HG02943 (cell line): ENCODE results near the gene HGFAC.
"Not testable (repeated sequence)": the region's sequence is repeated elsewhere in the genome, so short reads cannot be mapped to it uniquely, and the experiment has no call there.

Experiments used
- ATAC-seq: cut with Tn5 transposase; IDR thresholded peaks from one replicate; pipeline ENCODE4 v1.9.1; 2021; ENCODE audit warnings: mild to moderate bottlenecking, low read depth, moderate library complexity; ENCODE audit not compliant: unreplicated experiment

Gene HGFAC

DNA sequence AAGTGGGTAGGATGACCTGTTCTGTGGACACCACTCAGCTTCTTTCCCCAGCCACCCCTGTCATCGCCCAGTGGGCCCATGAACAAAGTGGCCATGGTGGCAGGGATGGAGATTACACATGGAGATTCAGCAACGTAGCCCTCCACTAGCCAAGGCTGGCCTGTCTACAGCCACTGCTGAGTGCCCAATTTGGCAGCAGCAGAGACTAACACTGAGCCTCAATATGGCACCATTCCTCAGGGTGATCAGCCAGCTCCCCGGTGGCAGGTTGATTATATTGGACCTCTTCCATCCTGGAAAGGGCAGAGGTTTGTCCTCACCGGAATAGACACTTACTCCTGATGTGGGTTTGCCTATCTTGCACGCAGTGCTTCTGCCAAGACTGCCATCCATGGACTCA, 17.4 kb downstream of the HGFAC start:
- ATAC-seq: not testable (repeated sequence)

DNA sequence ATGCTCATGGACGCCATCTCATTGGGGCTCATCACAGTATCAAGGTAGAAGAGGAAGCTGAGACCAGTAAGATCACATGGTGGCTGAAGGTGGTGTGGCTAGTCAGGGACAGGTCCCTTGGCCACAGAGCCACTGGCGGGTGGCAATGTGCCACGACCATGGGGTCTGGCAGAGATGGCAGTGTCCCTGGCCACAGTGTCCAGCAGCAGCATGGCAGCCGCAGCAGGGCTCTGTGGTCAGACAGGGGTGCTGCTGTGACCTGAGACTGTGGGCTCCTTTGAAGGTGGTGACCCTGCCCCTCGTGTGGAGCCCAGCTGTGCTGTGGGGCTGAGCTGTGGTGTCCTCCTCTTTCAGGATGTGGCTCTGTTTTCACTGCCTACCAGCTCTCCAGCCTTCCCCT, 19.2 kb downstream of the HGFAC start:
- no peak for ATAC-seq

DNA sequence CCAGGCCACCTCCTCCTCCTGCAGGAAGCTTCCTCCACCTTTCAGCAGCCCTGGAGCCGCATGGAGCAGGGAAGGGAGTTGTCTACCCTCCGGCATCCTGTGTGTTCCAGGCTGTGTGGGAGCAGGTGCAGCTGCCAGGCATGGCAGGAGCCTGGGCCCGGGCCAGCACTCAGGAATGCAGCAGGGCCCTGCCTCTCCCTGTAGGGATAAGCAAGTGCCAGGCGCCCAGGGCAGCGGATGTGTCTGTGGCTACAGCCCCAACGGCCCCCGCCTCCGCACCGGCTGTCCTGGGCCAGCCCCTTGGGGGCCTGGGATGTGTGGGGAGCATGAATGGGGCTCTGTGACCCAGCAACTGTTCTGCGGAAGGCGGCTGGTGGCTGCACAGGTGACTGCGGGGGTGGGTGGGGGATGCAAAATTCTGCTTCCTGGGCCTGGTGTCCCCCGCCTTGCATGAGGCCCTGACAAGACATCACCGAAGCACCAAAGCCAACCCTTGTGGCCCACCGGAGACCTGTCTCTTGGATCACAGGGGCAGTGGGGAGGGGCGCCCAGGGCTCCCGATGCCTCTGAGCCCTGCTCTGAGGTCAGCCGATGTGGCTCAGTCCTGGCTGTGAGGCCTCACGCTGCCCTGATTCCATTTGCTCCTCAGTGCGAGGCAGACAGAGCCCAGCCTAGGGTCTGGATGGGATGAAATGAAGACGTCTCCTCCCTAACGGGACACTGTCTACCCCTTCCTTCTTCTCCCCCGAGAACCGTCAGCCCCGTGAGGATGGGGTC, 19.9 kb downstream of the HGFAC start:
- no peak for ATAC-seq

DNA sequence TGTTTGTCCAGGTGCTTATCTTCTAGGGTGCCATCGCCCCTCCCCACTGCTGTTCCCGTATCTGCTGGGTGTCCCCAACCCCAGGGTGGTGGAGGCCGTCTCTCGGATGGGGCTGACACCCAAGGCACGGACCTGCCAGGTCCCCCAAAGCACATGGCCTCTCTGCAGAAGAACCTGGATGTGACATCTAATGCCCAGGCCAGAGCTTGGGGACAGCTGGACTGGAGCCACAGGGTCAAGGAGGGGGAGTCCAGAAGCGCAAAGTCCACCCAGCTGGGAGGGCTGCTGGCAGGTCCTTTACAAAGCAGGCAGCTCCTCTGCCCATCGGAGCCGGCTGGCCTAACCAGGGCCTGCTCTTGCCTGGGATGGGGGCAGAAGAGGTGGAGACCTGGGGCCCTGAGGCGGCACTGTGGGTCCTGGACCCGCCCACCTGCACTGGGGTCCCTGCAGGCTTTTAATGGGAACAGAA, 20.6 kb downstream of the HGFAC start:
- no peak for ATAC-seq

DNA sequence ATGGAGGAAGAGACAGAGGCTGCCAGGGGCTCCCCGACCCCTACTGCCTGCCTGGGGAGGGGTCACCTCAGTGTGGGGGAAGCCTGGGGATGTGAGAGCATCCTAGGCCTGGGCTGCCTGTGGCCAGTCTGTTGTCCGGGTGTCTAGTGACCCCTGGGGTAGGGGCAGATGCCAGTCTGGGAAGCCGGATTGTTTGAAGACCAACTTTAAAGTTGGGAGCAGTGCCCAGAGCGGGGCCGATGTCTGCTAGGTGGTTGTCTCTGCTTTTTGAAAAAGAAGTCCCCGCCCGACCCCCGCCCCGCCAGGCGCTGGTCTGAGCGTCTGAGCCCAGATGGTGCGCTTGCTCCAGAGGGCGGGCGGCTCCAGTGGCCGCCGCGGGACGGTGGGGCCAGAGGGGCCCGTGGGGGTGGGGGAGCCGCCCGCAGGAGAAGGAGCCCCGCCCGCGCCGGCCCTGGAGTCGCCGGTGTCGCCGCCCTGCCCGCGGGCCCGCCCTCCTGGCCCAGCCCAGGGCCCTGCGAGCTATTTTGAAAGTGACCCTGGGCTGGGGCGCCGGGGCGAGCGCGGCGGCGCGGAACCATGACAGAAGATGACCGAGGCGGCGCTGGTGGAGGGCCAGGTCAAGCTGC, 21.1 kb downstream of the HGFAC start, which contains the start of gene DOK7:
Gene DOK7 (plus strand): TSS at position 517 of the 626 bp plus-strand sequence. CDS start 70 bp downstream, at position 587.
- no peak for ATAC-seq

DNA sequence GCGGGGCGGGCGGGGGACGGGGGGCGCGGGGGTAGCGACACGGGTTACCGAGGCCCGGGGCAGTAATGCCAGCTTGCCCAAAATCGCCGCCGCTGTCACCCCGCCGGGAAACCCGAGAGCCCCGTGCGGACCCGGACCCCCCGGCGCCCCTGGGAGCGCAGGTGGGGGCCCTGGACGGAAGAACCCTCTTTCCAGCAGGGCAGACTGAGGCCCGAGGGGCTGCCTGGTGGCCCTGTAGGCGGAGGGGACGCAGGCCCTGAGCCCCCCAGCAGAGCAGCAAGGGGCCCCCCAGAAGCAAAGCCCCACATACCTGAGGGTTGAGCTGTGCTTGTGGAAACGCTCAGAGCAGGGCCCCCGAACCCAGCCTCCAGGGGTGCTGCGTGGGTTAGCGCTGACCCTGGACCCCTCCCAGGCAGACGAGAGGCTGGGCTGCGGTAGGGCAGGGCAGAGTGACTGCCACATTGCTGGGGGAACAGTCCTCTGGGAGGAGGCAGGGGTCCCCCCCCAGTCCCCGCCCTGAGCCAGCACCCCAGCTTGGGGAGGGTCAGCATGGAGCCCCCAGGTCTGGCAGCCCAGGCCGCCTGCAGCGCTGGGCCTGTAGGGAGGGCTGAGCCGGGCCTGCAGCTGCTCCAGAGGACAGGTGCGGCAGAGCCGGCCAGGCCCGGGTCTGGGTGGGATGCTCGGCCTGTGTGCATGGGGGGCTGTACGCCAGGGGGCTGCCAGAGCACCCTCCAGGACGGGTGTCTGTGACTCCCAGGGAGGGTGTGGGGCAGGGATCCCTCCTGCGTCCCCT, 22.0 kb downstream of the HGFAC start:
- no peak for ATAC-seq

DNA sequence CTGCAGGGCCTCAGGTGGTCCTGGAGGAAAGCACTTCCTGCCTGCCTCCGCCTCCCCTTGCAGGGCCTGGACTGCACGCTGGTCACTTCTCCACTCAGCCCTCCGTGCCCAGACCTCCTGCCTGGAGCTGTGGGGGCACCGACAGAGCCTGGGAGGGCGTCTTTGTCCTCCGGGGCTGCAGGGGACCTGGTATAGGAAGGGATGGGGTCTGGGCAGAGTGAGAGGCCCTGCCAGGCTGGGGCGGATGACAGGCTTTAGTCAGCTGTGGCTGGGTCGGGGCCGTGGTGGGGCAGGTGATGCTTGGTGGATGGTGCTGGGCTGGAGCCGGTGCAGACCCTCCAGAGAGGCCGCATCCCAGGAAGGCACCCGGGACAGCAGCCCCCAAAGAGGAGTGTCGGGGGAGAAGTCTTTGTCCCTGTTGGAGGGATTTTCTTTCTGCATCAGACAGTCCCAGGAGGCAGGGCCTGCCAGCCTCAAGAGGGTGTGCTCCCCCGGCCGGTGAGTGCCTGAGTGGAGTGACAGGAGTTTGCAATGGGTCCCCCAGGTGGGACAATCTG, 22.7 kb downstream of the HGFAC start:
- no peak for ATAC-seq

DNA sequence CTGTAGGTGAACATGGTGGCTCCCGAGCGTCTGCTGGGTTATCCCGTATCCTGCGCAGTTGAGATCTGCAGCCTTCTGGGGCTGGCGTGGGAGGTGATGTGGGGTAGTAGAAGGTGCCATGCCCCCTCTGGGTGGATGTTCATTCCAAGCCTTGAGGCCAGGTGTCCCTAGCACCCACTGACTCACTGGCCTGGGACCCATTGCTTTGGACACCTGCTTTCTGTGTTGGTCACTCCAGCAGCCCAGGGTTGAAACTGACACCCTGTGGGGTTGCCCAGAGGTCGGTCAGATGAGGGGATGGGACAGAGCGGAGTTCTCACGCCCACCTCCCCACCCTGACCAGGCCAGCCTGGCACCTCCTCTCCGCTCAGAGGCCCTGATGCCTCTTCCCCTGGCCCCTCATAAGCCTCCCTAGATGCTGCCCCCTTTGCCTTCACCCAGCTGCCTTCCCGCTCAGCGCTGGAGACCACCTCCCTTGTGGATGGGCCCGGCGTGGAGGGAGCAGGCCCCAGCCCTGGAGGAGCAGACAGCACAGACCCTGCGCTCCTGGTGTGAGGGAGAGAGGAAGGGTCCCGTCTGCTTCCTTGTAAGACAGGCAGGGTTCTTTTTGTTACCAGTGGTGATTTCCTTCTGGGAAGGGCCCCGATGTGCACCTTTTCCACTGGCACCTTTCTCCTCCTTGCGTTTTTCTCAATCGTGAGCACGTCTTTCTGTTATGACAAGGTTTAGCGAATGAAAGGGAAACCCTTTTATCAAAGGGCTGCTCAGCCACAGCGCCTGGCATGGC, 23.3 kb downstream of the HGFAC start:
- no peak for ATAC-seq

DNA sequence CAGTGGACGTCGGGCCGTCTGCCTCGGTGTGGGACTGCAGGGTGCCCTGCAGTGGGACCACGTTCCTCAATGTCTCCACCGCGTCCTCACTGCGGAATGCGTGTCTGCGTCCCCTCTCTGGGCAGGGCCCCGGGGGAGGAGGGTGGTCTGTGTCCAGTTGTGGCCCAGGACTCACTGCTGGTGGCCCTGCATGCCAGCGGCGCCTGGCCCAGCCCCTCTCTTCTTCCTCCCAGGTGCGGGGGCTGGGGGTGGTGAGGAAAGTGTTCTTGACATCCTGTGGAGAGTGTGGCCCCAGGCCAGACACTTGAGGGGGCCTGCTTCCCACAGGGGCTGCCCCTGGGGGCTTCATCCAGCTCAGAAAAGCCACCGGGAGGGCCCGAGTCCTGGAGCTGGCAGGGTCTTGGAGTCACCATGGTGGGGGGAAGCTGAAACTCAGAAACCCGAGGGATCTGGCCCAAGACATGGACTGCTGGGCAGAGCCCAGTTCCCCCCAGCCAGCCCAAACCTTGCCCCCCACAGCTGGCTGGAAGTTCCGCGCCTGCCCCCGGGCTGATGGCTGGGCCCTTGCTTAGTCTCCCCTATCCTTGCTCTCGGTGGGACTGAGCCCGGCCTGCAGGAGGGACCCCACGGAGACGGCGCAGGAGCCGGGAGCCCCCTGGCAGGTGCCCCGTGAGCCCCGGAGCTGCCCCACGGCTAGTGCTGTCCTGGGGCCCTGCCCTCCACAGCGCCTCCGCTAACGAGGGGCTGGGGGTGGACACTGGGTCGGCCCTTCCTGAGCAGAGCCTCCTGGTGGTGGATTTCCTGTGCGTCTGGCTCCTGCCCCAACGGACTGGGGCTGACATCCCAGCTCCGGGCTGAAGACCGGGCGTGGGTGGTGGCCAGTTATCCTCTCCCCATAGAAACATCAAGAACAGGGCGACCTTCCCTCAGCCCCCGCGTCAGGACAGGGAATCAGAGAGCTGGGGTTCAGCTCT, 24.2 kb downstream of the HGFAC start:
- no peak for ATAC-seq

DNA sequence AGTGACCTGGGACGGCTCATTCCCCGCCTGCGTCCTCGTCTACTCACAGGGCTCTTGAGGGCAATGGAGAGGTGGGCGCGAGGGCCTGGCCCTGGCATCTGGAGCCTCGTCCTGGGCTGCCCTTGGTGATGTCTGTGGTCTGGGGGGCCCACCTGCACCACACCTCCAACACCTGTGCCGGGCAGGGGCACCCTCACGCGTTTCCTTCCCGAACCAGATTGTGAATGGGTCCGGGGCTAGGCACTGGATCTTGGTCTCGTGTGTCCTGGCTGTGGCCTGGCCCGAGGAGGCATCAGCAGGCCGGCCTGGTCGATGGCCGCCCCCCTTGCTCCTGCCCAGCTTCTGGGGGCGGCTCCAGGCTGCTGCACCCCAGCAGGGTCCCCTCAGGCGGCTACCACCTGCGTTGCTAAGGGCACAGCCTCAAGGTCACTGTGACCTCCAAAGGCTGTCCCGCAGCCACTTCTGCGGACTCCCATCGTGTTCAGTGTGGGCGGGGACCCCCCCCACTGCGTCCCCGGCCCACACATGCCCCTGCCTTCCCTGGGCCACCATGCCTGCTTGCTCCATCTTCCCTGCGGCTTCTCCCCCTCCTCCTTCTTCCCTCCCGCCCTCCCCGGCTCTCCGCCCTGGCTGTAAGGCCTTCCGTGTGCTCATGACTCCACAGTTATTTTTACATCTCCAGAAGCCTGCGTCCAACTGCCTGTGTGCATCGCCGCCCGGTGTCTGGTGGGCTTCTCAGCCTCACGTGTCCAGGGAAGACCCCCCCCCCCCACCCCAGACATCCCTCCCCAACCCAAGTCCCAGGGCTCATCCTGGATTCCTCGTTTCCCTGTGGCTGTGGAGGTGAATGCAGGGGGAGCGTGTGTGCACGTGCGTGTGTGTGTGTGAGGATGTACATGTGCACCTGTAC, 25.2 kb downstream of the HGFAC start:
- ATAC-seq: no peak

DNA sequence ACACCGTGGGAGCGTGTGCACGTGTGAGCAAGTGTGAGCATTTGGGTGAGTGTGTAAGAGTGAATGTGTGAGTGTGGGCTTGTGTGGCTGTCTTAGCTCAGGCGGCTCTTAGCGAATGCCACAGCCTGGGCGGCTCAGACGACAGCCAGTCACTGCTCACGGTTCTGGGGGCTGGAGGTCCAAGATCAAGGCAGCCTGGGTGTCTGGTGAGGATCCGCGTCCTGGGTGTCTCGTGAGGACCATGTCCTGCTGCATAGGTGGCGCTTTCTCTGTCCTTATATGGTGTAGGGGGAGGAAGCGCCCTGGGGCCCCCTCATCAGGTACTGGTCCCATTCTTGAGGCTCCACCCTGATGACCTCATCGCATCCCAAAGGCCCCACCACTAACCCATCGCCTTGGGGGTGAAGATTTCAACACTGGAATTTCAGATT, 25.8 kb downstream of the HGFAC start:
- ATAC-seq: no peak

DNA sequence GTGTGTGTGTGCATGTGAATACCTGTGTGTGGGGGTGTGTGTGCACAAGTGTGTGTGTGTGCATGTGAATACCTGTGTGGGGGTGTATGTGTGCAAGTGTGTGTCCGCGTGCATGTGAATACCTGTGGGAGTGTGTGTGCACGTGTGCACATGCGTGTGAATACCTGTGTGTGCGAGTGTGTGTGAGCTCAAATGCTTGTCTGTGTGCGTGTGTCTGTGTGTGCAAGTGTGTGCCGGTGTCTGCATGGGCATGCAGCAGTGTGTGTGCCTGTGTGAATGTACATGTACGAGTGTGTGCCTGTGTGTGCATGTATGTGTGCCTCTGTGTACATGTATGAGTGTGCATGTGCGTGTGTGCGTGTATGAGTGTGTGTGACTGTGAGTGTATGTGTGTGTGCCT, 26.4 kb downstream of the HGFAC start:
- no peak for ATAC-seq

DNA sequence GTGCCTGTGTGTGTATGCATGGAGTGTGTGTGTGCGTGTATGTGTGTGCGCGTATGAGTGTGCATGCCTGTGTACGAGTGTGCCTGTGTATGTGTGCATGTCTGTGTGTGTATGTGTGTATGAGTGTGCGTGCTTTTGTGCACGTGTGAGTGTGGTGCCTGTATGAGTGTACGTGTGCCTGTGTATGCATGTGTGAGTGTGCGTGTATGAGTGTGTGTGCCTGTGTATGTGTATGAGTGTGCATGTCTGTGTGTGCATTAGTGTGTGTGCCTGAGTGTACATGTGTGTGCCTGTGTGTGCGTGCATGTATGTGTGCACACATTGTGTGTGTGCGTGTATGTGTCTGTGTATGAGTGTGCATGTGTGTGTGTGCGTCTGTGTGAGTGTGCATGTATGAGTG, 27.0 kb downstream of the HGFAC start:
- no peak for ATAC-seq

DNA sequence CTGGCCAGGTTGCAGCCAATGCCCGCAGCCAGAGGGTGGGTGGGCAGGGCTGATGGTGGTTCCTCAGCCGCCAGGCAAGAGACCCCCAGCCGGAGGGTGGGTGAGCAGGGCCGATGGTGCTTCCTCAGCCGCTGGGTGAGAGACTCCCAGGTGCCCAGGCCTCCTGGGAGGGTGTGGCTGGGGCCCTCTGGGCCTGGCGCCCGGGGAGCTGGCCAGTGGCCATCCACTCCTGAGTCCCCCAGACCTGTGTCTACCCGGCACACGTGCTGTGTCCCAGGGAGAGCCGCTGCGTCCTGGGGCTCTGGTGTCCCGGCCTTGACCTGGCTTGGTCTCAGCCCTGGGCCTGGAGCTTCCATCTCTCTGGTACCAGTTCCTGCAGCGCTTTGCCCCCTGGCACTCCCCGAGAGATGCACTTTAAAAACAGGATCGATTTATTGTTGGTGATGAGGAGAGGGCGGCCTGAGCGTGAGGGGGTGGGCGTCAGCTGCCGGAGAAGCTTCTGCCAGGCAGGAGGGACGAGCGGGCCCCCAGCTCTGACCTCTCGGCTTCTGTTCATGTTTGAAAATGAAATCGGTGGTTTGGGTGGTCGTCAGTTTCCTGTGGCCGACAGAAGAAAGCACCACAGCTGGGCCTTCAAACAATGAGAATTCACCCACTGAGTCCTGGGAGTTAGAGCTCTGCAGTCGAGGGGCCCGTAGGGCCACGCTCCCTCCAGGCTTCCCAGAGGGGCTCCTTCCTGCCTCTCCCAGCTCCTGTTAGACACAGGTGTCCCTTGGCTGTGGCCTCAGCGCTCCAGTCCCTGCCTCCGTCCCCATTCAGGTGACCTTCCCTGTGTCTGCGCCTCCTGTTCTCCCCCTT, 27.8 kb downstream of the HGFAC start:
- no peak for ATAC-seq

DNA sequence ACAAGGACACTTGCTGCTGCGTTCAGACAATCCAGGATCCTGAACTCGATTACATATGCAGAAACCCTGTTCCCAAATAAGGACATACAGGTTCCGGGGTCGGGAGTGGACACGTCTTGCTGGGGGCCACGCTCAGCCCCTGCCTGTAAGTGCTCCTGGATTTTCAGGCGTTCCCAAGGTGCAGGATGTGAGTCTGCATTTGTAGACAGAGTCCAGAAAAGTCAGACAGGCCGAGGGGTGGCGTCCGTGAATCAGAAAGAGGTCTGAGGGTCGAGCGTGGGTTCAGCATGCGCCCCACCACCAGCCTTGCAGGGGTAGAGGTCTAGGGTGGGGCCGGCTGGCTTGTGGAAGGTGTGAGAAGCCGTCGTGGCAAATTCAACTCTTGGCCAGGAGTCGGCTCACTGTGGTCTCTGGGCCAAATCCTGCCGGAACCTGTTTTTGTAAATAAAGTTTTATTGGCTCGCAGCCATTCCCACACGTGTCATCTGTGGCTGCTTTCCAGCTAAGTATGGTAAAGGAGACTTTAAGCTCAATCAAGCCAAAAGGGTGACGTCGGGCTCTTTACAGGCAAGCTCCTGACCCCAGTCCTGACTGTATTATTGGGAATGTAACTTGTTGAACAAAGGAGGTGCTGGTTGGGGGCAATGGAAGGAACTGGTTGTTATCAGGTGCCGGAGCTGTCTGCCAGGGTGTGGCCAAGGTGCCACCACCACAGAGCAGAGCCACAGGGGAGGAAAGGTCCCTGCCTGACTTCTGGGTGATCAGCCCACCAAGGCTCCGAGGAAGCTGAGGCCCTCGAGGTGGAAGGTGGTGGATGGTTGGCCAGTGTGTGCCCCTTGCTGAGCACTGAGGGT, 28.7 kb downstream of the HGFAC start:
- ATAC-seq: no peak

DNA sequence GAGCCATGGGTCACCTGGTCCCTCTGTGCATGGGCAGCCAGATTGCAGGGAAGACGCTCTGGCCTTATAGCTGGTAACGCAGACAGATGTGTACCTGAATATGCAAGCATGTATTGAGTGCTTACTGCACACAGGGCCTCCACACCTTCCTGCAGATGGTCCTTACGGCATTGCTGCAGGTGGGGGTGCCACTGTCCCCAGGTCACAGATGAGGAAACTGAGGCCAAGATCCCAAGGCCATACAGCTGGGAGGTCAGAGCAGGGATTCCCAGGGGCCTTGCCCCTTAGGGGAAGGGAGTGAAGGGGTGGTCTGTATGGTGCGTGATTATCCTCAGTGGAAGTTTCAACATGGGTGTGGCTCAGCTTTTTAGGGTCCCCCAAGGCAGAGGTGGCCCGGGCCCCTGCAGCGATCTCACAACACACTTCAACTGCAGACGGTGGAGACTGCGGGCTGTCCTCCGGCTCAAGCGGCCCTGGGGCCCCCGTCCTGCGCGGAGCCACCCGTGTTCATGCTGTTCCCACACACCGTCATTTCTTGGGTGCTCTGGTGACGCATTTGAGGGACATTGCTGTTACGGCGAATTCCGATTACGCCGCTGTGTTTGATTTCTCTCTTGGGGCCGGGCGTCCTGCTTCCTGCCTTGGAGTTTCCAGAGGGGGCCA, 29.5 kb downstream of the HGFAC start:
- ATAC-seq: no peak
